Liver (tissue), 9 donors: ENCODE measurements around the gene ZSCAN25. TPM values are rescaled to one million over a fixed set of nuclear protein-coding genes. Genes with fewer than 3 reads are reported as not detected.

Experiments used
- DNase-seq: peaks from one replicate; pipeline ENCODE4 v3.0.0-alpha.2; 2017; ENCODE audit warnings: low spot score
- H3K27ac ChIP-seq, 2 donors: one replicate each; pipeline ENCODE4 v1.7.0; 2013; ENCODE audit warnings: inconsistent platforms in 2 of 2, low read length in 2 of 2, control low read depth in 1 of 2, low read depth in 1 of 2, mild to moderate bottlenecking in 1 of 2
- H3K27me3 ChIP-seq, 4 donors: one replicate each; pipeline versions ENCODE4 v1.6.1 to v1.7.0; 2013; ENCODE audit warnings: low read length in 3 of 4, inconsistent platforms in 1 of 4, mild to moderate bottlenecking in 1 of 4, moderate library complexity in 1 of 4; ENCODE audit not compliant: control insufficient read depth in 4 of 4, insufficient read depth in 4 of 4
- H3K36me3 ChIP-seq, 4 donors: one replicate each; pipeline versions ENCODE4 v1.6.1 to v1.7.0; 2013; ENCODE audit warnings: low read length in 3 of 4, mild to moderate bottlenecking in 3 of 4, low read depth in 1 of 4, moderate library complexity in 1 of 4; ENCODE audit not compliant: control insufficient read depth in 4 of 4, insufficient read depth in 3 of 4
- H3K4me1 ChIP-seq, 4 donors: one replicate each; pipeline versions ENCODE4 v1.6.1 to v1.7.0; 2013; ENCODE audit warnings: low read length in 3 of 4, mild to moderate bottlenecking in 3 of 4, moderate library complexity in 1 of 4; ENCODE audit not compliant: control insufficient read depth in 4 of 4, insufficient read depth in 4 of 4
- H3K4me3 ChIP-seq, 3 donors: one replicate each; pipeline versions ENCODE4 v1.6.1 to v1.7.0; 2013; ENCODE audit warnings: low read length in 3 of 3, control low read depth in 1 of 3, low read depth in 1 of 3, mild to moderate bottlenecking in 1 of 3
- H3K9ac ChIP-seq, 2 donors: one replicate each; pipeline ENCODE4 v1.7.0; 2013; ENCODE audit warnings: low read length in 2 of 2, mild to moderate bottlenecking in 2 of 2, moderate library complexity in 2 of 2, control low read depth in 1 of 2, low read depth in 1 of 2
- H3K9me3 ChIP-seq, 4 donors: one replicate each; pipeline versions ENCODE4 v1.6.1 to v1.7.0; 2013; ENCODE audit warnings: low read length in 3 of 4; ENCODE audit not compliant: control insufficient read depth in 4 of 4
- ATF3 ChIP-seq: IDR thresholded peaks from 2 replicates; pipeline ENCODE4 v1.6.1; 2016; ENCODE audit warnings: antibody characterized with exemption
- CTCF ChIP-seq: fragments of 150-350 bp; IDR thresholded peaks from 2 replicates; pipeline ENCODE4 v1.5.1; 2017; ENCODE audit warnings: improper control_type of control experiment, low read depth, low read length; ENCODE audit not compliant: missing input control
- EGR1 ChIP-seq, 2 donors: IDR thresholded peaks; 2 replicates each; pipeline ENCODE4 v1.6.1; 2016 to 2018; ENCODE audit warnings: antibody characterized with exemption in 2 of 2, low read depth in 2 of 2
- FOXA1 ChIP-seq: IDR thresholded peaks from 2 replicates; pipeline ENCODE4 v1.6.1; 2016; ENCODE audit warnings: antibody characterized with exemption
- FOXA2 ChIP-seq: IDR thresholded peaks from 2 replicates; pipeline ENCODE4 v1.6.1; 2016; ENCODE audit warnings: antibody characterized with exemption
- GABPA ChIP-seq, 2 donors: IDR thresholded peaks in 1 of 2; conservative IDR thresholded peaks in 1 of 2; 2 replicates each; pipeline ENCODE4 v1.6.1; 2016; ENCODE audit warnings: antibody characterized with exemption in 2 of 2, mild to moderate bottlenecking in 1 of 2, moderate library complexity in 1 of 2
- HNF4A ChIP-seq, 2 donors: conservative IDR thresholded peaks; 2 replicates each; pipeline ENCODE4 v1.6.1; 2016; ENCODE audit warnings: antibody characterized with exemption in 2 of 2, mild to moderate bottlenecking in 2 of 2
- HNF4G ChIP-seq: IDR thresholded peaks from 2 replicates; pipeline ENCODE4 v1.6.1; 2016; ENCODE audit warnings: antibody characterized with exemption
- JUND ChIP-seq, 2 donors: IDR thresholded peaks; 2 replicates each; pipeline ENCODE4 v1.6.1; 2016; ENCODE audit warnings: antibody characterized with exemption in 2 of 2
- NR2F2 ChIP-seq: IDR thresholded peaks from 2 replicates; pipeline ENCODE4 v1.6.1; 2016; ENCODE audit warnings: antibody characterized with exemption
- RAD21 ChIP-seq, 2 donors: IDR thresholded peaks; 2 replicates each; pipeline ENCODE4 v1.6.1; 2016; ENCODE audit warnings: antibody characterized with exemption in 2 of 2, mild to moderate bottlenecking in 2 of 2
- RXRA ChIP-seq, 2 donors: IDR thresholded peaks; 2 replicates each; pipeline ENCODE4 v1.6.1; 2017 to 2018; ENCODE audit warnings: antibody characterized with exemption in 2 of 2, mild to moderate bottlenecking in 1 of 2
- SP1 ChIP-seq: IDR thresholded peaks from 2 replicates; pipeline ENCODE4 v1.6.1; 2018; ENCODE audit warnings: antibody characterized with exemption, mild to moderate bottlenecking
- TAF1 ChIP-seq: conservative IDR thresholded peaks from 2 replicates; pipeline ENCODE4 v1.6.1; 2016; ENCODE audit warnings: antibody characterized with exemption, mild to moderate bottlenecking
- YY1 ChIP-seq: IDR thresholded peaks from 2 replicates; pipeline ENCODE4 v1.6.1; 2016; ENCODE audit warnings: antibody characterized with exemption, mild to moderate bottlenecking
- ZBTB33 ChIP-seq: IDR thresholded peaks from 2 replicates; pipeline ENCODE4 v1.6.1; 2016; ENCODE audit warnings: antibody characterized with exemption
- WGBS: extraction: QIAGEN DNeasy Blood & Tissue Kit; methylation state at CpG from one replicate; pipeline ENCODE4 v1.1.7; 2013; 5-methylcytosine and 5-hydroxymethylcytosine counted together
- polyA plus RNA-seq, 2 donors: library from polyadenylated mRNA; stranded (reverse) in 1 of 2; unstranded in 1 of 2; fragments of 200-250 nt in 1 of 2; fragments of >200 nt in 1 of 2; fragmentation: Nextera tagmentation in 1 of 2; extraction: Ambion mirVana in 1 of 2; gene quantifications; one replicate each; pipeline versions ENCODE4 v1.2.1 to v1.2.3, GENCODE V29; 2013 to 2015
- total RNA-seq, 2 donors: library from RNA; depleted of rRNA; stranded (reverse); fragments of >200 nt; gene quantifications; one replicate each; pipeline ENCODE4 v1.2.3, GENCODE V29; 2014
- donor health status: healthy.
- donor health status: healthy.
- donor health status: healthy.
- donor health status: healthy.
- donor health status: healthy.

Gene ZSCAN25
- total and polyA plus RNA-seq, 4 donors, result 2.3 to 11.0 (median 5.9) TPM

GRCh38 chr7:99605527-99605926 lies 11.2 kb upstream of the ZSCAN25 start:
- Histone ChIP-seq H3K27me3 (no peaks in the 10 kb centered on the region), H3K36me3 (no peaks in the 10 kb centered on the region), H3K4me1 (no peaks in the 10 kb centered on the region), H3K4me3 (no peak overlapping the region), H3K9ac (no peak overlapping the region), H3K9me3 (no peaks in the 10 kb centered on the region), H3K27ac (no peak overlapping the region)
- no peak for DNase-seq
- TF ChIP-seq FOXA2, result no peak
- TF ChIP-seq ZBTB33, result no peak
- 96% methylated on average over 7 of the region's 7 CpGs for WGBS

GRCh38 chr7:99606531-99606930 lies 10.2 kb upstream of the ZSCAN25 start:
- no peak for TF ChIP-seq FOXA2
- no peak for TF ChIP-seq HNF4G
- no peak for TF ChIP-seq HNF4A (conservative IDR thresholded peaks at IDR 0.05)
- TF ChIP-seq FOXA1, result no peak
- no peak for TF ChIP-seq ZBTB33
- no peak for TF ChIP-seq JUND (IDR thresholded peaks at IDR 0.05)
- no peak for TF ChIP-seq TAF1
- no peak for TF ChIP-seq CTCF
- TF ChIP-seq NR2F2, result no peak
- no peak for TF ChIP-seq SP1
- no peak for TF ChIP-seq ATF3
- TF ChIP-seq YY1, result no peak
- no peak overlapping the region for H3K9ac ChIP-seq
- 70% methylated on average over 8 of the region's 8 CpGs for WGBS
- no peaks in the 10 kb centered on the region for H3K9me3 ChIP-seq
- DNase-seq, result no peak
- H3K27ac ChIP-seq, result no peak overlapping the region
- no peaks in the 10 kb centered on the region for H3K27me3 ChIP-seq
- H3K4me3 ChIP-seq, result no peak overlapping the region
- H3K4me1 ChIP-seq, result no peaks in the 10 kb centered on the region
- H3K36me3 ChIP-seq, result no peaks in the 10 kb centered on the region

GRCh38 chr7:99607548-99607947 lies 9.2 kb upstream of the ZSCAN25 start:
- WGBS, result 83% methylated on average over 9 of the region's 9 CpGs
- Histone ChIP-seq H3K4me1 (no peaks in the 10 kb centered on the region), H3K36me3 (no peaks in the 10 kb centered on the region), H3K4me3 (no peak overlapping the region), H3K9me3 (no peaks in the 10 kb centered on the region), H3K27me3 (no peaks in the 10 kb centered on the region), H3K9ac (no peak overlapping the region), H3K27ac (no peak overlapping the region)
- no peak for DNase-seq
- no peak for TF ChIP-seq TAF1
- TF ChIP-seq NR2F2, result no peak
- TF ChIP-seq FOXA2, result no peak
- no peak for TF ChIP-seq EGR1 (IDR thresholded peaks at IDR 0.05; ENCODE audit: low read depth in 2 of 2)
- no peak for TF ChIP-seq ATF3
- no peak for TF ChIP-seq HNF4G
- no peak for TF ChIP-seq GABPA (IDR thresholded peaks at IDR 0.05 in 1 of 2, conservative IDR thresholded peaks at IDR 0.05 in 1 of 2)
- TF ChIP-seq YY1, result no peak
- no peak for TF ChIP-seq RAD21 (IDR thresholded peaks at IDR 0.05)
- no peak for TF ChIP-seq RXRA (IDR thresholded peaks at IDR 0.05)
- no peak for TF ChIP-seq CTCF
- TF ChIP-seq FOXA1, result no peak
- no peak for TF ChIP-seq JUND (IDR thresholded peaks at IDR 0.05)
- TF ChIP-seq HNF4A (conservative IDR thresholded peaks at IDR 0.05), result no peak
- TF ChIP-seq SP1, result no peak
